H9 (cell line): ENCODE data around the gene C1QTNF7. TPM values are rescaled to one million over a fixed set of nuclear protein-coding genes. Genes with fewer than 3 reads are reported as not detected.

ENCODE experiments used
- DNase-seq: peaks from one replicate; pipeline ENCODE4 v3.0.0-alpha.2; 2017
- H2AFZ ChIP-seq: one replicate; pipeline ENCODE4 v1.6.1; 2013; ENCODE audit warnings: mild to moderate bottlenecking, low read length, control low read depth, moderate library complexity
- H2AK5ac ChIP-seq: 2 replicates; pipeline ENCODE4 v1.6.1; 2013; ENCODE audit warnings: low read length, control low read depth, mixed read lengths; ENCODE audit not compliant: insufficient read length
- H2BK120ac ChIP-seq: one replicate; pipeline ENCODE4 v1.6.1; 2013; ENCODE audit warnings: low read depth, mild to moderate bottlenecking, low read length, control low read depth, inconsistent platforms; ENCODE audit not compliant: poor library complexity, severe bottlenecking
- H2BK12ac ChIP-seq: 2 replicates; pipeline ENCODE4 v1.6.1; 2013; ENCODE audit warnings: low read length, control low read depth, mixed read lengths, low read depth; ENCODE audit not compliant: insufficient read length
- H2BK15ac ChIP-seq: 2 replicates; pipeline ENCODE4 v1.6.1; 2013; ENCODE audit warnings: low read depth, low read length, control low read depth
- H2BK20ac ChIP-seq: one replicate; pipeline ENCODE4 v1.6.1; 2013; ENCODE audit warnings: low read depth, mild to moderate bottlenecking, low read length, control low read depth, inconsistent platforms; ENCODE audit not compliant: poor library complexity, severe bottlenecking
- H2BK5ac ChIP-seq: 2 replicates; pipeline ENCODE4 v1.6.1; 2013; ENCODE audit warnings: low read length, control low read depth, mixed read lengths; ENCODE audit not compliant: insufficient read length
- H3K14ac ChIP-seq: 2 replicates; pipeline ENCODE4 v1.6.1; 2013; ENCODE audit warnings: low read length, control low read depth; ENCODE audit not compliant: insufficient read depth
- H3K18ac ChIP-seq: 2 replicates; pipeline ENCODE4 v1.6.1; 2013; ENCODE audit warnings: low read depth, mild to moderate bottlenecking, mixed read lengths, low read length, control low read depth; ENCODE audit not compliant: insufficient read length
- H3K23ac ChIP-seq: 2 replicates; pipeline ENCODE4 v1.6.1; 2013; ENCODE audit warnings: low read length, control low read depth, mixed read lengths, low read depth; ENCODE audit not compliant: insufficient read length
- H3K23me2 ChIP-seq: 2 replicates; pipeline ENCODE4 v1.6.1; 2013; ENCODE audit warnings: low read depth, mild to moderate bottlenecking, mixed read lengths, low read length, control low read depth; ENCODE audit not compliant: insufficient read length, poor library complexity, severe bottlenecking
- H3K27ac ChIP-seq: 2 replicates; pipeline ENCODE4 v1.5.1; 2013; ENCODE audit warnings: low read length, control low read depth, mixed read lengths, low read depth; ENCODE audit not compliant: insufficient read length
- H3K27me3 ChIP-seq: 2 replicates; pipeline ENCODE4 v1.6.1; 2013; ENCODE audit warnings: low read length, control low read depth, inconsistent platforms; ENCODE audit not compliant: insufficient read depth
- H3K4ac ChIP-seq: 2 replicates; pipeline ENCODE4 v1.6.1; 2013; ENCODE audit warnings: low read depth, mild to moderate bottlenecking, control low read depth, inconsistent platforms, low read length, moderate library complexity
- H3K4me1 ChIP-seq: 2 replicates; pipeline ENCODE4 v1.6.1; 2013; ENCODE audit warnings: low read length, control low read depth, inconsistent platforms; ENCODE audit not compliant: insufficient read depth
- H3K4me2 ChIP-seq: 2 replicates; pipeline ENCODE4 v1.6.1; 2013; ENCODE audit warnings: low read length, control low read depth, mixed read lengths; ENCODE audit not compliant: insufficient read length, insufficient read depth
- H3K56ac ChIP-seq: 2 replicates; pipeline ENCODE4 v1.6.1; 2013; ENCODE audit warnings: low read depth, mild to moderate bottlenecking, mixed read lengths, low read length, control low read depth; ENCODE audit not compliant: insufficient read length
- H3K79me1 ChIP-seq: 2 replicates; pipeline ENCODE4 v1.6.1; 2013; ENCODE audit warnings: low read depth, mild to moderate bottlenecking, moderate library complexity, low read length, control low read depth, inconsistent platforms; ENCODE audit not compliant: insufficient read depth, poor library complexity, severe bottlenecking
- H3K79me2 ChIP-seq: 2 replicates; pipeline ENCODE4 v1.6.1; 2013; ENCODE audit warnings: low read length, control low read depth, inconsistent platforms; ENCODE audit not compliant: insufficient read depth
- H3K9ac ChIP-seq: 2 replicates; pipeline ENCODE4 v1.6.1; 2013; ENCODE audit warnings: low read length, control low read depth, mixed read lengths; ENCODE audit not compliant: insufficient read length; ENCODE audit errors: extremely low read depth
- H3K9me3 ChIP-seq: one replicate; pipeline ENCODE4 v1.6.1; 2013; ENCODE audit warnings: low read depth, low read length, inconsistent platforms; ENCODE audit not compliant: control insufficient read depth
- H3T11ph ChIP-seq: one replicate; pipeline ENCODE4 v1.6.1; 2013; ENCODE audit warnings: mild to moderate bottlenecking, low read length, control low read depth, inconsistent platforms
- H4K20me1 ChIP-seq: one replicate; pipeline ENCODE4 v1.6.1; 2013; ENCODE audit not compliant: control insufficient read depth, insufficient read length, insufficient read depth
- H4K5ac ChIP-seq: 2 replicates; pipeline ENCODE4 v1.6.1; 2013; ENCODE audit warnings: low read depth, mild to moderate bottlenecking, mixed read lengths, low read length, control low read depth; ENCODE audit not compliant: insufficient read length
- H4K8ac ChIP-seq: replicated peaks from 2 replicates; pipeline ENCODE4 v1.6.1; 2013; ENCODE audit warnings: low read length, control low read depth, mixed read lengths, low read depth; ENCODE audit not compliant: insufficient read length
- H4K91ac ChIP-seq: 2 replicates; pipeline ENCODE4 v1.6.1; 2013; ENCODE audit warnings: low read depth, mild to moderate bottlenecking, moderate library complexity, mixed read lengths, low read length, control low read depth; ENCODE audit not compliant: insufficient read length
- H3K27ac Mint-ChIP-seq, 3 experiments: 2 replicates in 2 of 3; 3 replicates in 1 of 3; pipeline ENCODE4 v1.8.0; 2020 to 2021; ENCODE audit warnings: mixed read lengths in 3 of 3, mild to moderate bottlenecking in 1 of 3, moderate library complexity in 1 of 3
- H3K27me3 Mint-ChIP-seq: 2 replicates; pipeline ENCODE4 v1.8.0; 2021; ENCODE audit warnings: low read depth, mild to moderate bottlenecking, moderate library complexity, mixed read lengths
- H3K36me3 Mint-ChIP-seq, 3 experiments: 2 replicates in 2 of 3; 3 replicates in 1 of 3; pipeline ENCODE4 v1.8.0; 2020 to 2021; ENCODE audit warnings: low read depth in 3 of 3, mixed read lengths in 3 of 3; ENCODE audit not compliant: insufficient read depth in 1 of 3
- H3K4me1 Mint-ChIP-seq, 2 experiments: 2 replicates each; pipeline ENCODE4 v1.8.0; 2020; ENCODE audit warnings: mixed read lengths in 2 of 2
- H3K4me3 Mint-ChIP-seq, 2 experiments: 2 replicates in 1 of 2; 3 replicates in 1 of 2; pipeline ENCODE4 v1.8.0; 2020 to 2021; ENCODE audit warnings: mild to moderate bottlenecking in 2 of 2, mixed read lengths in 2 of 2, moderate library complexity in 1 of 2
- H3K9me3 Mint-ChIP-seq, 2 experiments: 2 replicates in 1 of 2; 3 replicates in 1 of 2; pipeline ENCODE4 v1.8.0; 2020; ENCODE audit warnings: mild to moderate bottlenecking in 2 of 2, mixed read lengths in 2 of 2, moderate library complexity in 1 of 2
- WGBS: extraction: QIAGEN DNeasy Blood & Tissue Kit; methylation state at CpG from one replicate; pipeline ENCODE4 v1.1.7; 2013; ENCODE audit warnings: missing lambda C conversion rate, low lambda C conversion rate, mixed read lengths; ENCODE audit not compliant: insufficient read length; ENCODE audit errors: extremely low coverage; 5-methylcytosine and 5-hydroxymethylcytosine counted together
- total RNA-seq: library from RNA; stranded (reverse); gene quantifications from 2 replicates; pipeline ENCODE4 v1.2.1, GENCODE V29; 2021
- TF ChIP-seq, protein P1 (sequence below): fragments of 200-600 bp; sonication (generic); conservative IDR thresholded peaks from 3 replicates; pipeline ENCODE4 v1.8.0; 2021; ENCODE audit warnings: antibody characterized with exemption, mild to moderate bottlenecking

C1QTNF7 gene
- total RNA-seq, 1 experiment from 2014 or later = not detected

DNA sequence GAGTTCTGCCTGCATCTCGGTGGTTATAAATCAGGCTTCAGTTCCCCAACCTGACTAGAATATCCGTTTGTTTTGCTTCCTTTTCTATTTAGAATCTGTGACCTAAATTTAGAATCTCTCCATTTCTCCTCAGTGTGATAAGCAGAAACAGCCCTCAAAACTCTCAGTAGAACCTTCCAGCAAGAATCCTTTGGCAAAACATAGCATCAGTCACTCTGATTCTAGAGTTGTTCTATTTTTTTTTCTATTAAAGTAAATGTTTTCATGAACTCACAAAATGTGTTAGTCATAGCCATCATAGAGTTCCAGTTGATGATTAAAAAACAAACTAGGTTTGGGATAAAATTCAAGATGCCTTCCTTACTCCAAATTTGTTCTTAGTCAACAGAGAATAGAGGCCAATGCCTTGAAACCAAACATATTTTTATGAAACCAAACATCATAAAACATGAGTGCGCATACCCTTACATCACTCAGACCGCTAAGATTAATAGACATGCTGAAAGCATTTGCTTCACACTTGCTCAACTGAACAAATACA lies 13.2 kb upstream of the C1QTNF7 start:
- no CpG with 5 or more reads among the region's 4 CpGs for WGBS

More for the DNA sequence above, 13.2 kb upstream of the C1QTNF7 start:
- no peak overlapping the region for H2BK20ac ChIP-seq
- H3K4me1 ChIP-seq = no peaks in the 10 kb centered on the region
- H3K23me2 ChIP-seq = no peaks in the 10 kb centered on the region
- no peak overlapping the region for H3K4me3 Mint-ChIP-seq
- H3K9ac ChIP-seq = no peak overlapping the region
- no peak for DNase-seq
- no peak overlapping the region for H3T11ph ChIP-seq
- H4K8ac ChIP-seq = no peak overlapping the region
- no peaks in the 10 kb centered on the region for H3K27me3 ChIP-seq
- H4K91ac ChIP-seq = no peak overlapping the region
- H3K36me3 Mint-ChIP-seq = no peaks in the 10 kb centered on the region
- no peak overlapping the region for H3K27ac Mint-ChIP-seq
- H3K27ac ChIP-seq = no peak overlapping the region
- no peak overlapping the region for H3K23ac ChIP-seq
- peaks cover 2% of the 10 kb centered on the region for H3K27me3 Mint-ChIP-seq
- H4K5ac ChIP-seq = no peak overlapping the region
- no peak overlapping the region for H2BK12ac ChIP-seq
- no peaks in the 10 kb centered on the region for H3K79me2 ChIP-seq
- H2BK5ac ChIP-seq = no peak overlapping the region
- no peaks in the 10 kb centered on the region for H4K20me1 ChIP-seq
- TF ChIP-seq, protein P1, sequence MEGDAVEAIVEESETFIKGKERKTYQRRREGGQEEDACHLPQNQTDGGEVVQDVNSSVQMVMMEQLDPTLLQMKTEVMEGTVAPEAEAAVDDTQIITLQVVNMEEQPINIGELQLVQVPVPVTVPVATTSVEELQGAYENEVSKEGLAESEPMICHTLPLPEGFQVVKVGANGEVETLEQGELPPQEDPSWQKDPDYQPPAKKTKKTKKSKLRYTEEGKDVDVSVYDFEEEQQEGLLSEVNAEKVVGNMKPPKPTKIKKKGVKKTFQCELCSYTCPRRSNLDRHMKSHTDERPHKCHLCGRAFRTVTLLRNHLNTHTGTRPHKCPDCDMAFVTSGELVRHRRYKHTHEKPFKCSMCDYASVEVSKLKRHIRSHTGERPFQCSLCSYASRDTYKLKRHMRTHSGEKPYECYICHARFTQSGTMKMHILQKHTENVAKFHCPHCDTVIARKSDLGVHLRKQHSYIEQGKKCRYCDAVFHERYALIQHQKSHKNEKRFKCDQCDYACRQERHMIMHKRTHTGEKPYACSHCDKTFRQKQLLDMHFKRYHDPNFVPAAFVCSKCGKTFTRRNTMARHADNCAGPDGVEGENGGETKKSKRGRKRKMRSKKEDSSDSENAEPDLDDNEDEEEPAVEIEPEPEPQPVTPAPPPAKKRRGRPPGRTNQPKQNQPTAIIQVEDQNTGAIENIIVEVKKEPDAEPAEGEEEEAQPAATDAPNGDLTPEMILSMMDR = no peak
- no peak overlapping the region for H2AFZ ChIP-seq
- H2BK15ac ChIP-seq = no peak overlapping the region
- H2BK120ac ChIP-seq = no peak overlapping the region
- H3K4me2 ChIP-seq = no peak overlapping the region
- no peaks in the 10 kb centered on the region for H3K9me3 Mint-ChIP-seq
- H3K18ac ChIP-seq = no peak overlapping the region
- H3K9me3 ChIP-seq = no peaks in the 10 kb centered on the region
- no peak overlapping the region for H2AK5ac ChIP-seq
- no peak overlapping the region for H3K56ac ChIP-seq
- H3K4ac ChIP-seq = no peak overlapping the region
- H3K14ac ChIP-seq = no peak overlapping the region
- H3K79me1 ChIP-seq = no peaks in the 10 kb centered on the region
- peaks cover 0 to 5% of the 10 kb centered on the region in 2 experiments; a peak in 2 of 4 replicates for H3K4me1 Mint-ChIP-seq
